ENCODE data around the gene THADA.

THADA gene

DNA sequence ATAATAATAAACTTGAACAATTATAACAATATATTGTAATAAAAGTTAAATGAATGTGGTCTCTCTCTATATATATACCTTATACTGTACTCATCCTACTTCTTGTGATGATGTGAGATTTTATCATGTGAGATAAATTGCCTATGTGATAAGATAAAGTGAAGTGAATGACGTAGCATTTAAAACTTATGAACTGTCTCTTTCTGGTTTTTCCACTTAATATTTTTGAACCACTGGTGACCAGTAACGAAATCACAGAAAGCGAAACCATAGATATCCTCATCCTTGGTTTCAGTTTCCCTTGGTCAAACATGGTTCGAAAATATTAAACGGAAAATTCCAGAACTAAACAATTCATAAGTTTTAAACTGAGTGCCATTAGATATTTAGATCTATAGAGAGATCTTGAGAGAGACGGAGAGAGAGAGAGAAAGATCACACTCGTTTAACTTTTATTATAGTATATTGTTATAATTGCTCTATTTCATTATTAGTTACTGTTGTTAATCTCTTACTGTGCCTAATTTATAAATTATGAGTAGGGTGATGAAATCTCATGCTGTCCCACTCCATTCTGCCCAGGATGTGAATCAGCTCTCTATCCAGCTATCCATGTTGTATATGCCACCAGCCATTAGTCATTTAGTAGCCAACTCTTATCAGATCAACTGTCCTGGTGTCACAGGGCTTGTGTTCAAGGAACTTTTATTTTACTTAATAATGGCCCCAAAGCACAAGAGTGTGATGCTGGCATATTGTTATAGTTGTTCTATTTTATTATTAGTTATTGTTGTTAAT, 156.8 kb downstream of the THADA start:
- peak; percentile 39 for DNase-seq

DNA sequence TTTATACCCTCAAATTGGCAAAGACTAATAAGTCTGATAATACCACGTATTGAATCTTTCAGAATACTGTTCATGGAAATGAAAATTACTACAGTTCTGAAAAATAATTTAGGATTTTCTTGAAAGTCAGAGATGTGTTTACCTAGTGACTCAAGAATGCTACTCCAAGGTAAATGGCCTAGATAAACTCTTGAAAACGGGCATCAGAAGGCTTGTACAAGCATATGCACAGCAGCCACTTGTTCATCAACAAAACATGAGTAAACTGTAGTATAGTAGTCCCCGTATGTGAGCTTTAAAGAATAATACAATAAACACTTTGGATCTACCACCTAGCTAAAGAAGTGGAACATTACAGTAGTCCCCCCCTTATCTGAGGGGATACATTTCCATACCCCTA, 157.5 kb downstream of the THADA start:
- DNase-seq = no peak

DNA sequence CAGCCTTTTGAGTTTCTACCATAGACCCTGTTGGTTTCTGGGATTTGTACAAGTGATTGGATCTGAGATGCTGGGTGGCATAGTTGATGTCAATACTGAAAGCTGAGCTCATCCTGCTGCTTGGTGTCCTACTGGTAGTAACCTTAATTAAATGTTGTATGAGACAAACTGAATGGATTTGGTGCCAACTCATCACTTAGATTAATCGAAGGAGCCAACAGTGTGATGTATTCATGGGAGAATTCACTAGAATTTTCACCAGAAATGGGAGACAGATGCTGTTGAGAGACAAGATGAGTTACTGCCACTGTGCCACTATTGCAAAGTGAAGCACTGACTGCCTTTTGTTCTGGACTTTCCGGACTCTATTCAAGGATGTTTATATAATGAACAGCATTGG, 158.5 kb downstream of the THADA start:
- no peak for DNase-seq

DNA sequence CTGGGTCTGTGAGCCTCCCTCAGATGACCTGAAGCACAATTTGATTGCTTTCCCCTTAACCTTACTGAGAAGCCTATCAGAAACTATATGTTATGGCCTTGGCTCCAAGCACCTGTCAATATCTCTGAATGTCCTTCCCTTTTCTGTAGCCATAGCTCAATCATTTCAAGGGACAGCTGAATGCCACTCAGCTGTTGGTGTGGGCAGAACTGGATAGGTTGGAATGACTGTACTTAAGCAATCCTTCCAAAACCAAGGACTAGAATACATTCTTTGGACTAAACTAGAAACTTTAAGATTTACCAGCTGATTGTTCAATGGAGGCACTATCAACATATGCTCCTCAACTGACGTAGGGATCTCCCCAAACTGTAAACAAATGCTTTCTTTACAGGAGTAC, 159.4 kb downstream of the THADA start:
- DNase-seq = no peak

DNA sequence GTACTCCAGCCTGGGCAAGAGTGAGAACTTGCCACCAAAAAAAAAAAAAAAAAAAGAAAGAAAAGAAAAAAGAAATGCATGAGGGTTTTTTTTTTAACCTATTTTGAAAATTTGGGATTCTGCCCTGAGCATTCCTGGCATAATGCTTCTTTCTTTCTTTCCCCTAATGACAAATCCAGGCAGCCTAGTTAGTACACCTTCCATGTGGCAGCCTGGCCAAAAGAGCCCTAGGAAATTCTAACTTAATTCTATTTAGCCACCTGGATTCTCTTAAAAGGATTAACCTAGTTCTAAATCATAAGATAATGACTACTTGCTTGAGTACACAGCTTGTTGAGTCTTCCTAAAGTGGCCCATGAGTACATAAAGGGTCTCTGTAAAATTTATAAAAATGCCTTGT, 160.1 kb downstream of the THADA start:
- no peak for DNase-seq

DNA sequence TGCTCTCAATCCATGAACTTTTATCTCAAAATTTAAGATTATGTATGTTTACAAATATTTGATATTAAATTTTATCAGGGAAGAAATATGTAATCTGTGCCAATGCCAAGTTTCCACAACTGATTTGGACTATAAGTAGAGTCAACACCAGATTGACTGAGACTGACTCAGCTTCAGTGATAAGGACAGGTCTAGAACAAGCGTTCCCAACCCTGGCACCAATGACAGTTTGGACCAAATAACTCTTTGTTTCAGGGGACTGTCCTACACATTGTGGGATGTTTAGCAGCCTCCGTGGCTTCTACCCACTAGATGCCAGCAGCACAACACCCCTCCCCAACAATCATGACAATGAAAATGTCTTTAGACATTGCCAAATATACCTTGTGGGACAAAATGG, 165.3 kb downstream of the THADA start:
- no peak for DNase-seq

DNA sequence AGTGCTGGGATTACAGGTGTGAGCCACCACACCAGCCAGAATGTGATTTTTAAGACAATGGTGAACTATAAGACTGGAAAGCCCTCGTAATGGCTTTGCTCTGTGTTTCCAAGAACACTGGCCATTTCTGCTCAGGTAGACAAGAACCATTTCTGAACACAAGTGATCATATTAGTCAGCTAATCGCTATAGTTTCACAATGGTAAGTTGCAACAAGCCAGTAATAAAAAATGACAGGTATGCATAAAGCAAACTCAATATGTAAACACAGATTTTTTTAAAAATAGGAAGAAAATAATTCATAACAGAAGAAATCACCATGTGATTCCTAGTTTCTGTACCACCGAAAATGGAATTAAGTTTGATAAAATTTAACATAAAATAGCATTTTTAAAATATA, 166.5 kb downstream of the THADA start:
- no peak for DNase-seq

DNA sequence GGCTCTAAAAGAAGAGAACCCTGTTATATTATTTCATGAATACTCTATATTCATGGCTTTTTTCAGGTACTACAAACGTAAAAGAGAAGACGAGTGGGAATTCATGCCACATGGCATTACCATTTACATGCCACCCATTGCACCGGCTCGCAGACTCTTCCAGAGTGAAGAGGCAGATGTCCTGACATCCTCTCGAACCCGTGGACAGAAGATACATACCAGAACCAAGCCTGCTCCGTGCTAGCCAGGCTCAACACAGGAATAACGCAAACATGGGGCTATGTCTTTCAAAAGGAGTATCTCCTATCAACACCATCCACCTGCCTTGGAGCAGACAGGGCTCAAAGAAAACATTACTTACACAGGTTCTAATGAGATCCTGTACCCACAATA, 168.8 kb downstream of the THADA start:
- no peak for DNase-seq

DNA sequence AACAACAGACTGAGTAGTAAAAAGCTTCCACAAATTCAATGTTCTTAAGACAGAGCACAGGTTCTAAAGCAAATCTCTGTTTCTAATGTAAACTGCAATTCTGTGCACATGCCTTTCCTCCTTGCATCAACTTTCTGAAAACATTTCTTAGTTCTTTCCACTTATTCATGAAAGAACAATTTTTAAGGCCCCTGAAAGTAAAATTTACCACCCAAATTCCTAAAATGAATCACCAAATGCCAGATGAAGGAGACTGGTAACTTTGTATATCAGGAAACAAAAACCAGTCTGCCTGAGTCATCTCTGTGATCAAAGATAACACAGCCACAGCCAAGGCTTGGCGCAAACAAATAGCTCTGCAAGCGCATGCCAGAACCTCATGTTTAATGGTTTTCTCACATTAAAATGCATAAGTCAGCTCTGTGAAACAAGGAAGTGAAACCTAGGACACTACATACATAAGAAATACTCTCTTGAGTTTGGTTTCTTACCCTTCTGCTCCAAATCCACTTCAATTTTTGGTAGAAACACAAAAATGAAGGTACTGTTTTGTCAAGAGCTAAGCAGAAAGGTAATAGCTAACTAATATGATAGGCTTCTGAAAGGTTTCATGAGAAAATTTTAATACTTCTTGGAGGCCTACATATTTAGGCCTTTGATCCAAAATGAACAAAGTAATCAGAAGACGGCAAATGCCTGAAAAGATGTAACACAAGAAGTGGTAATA, 169.4 kb downstream of the THADA start:
- DNase-seq = peak; percentile 98

DNA sequence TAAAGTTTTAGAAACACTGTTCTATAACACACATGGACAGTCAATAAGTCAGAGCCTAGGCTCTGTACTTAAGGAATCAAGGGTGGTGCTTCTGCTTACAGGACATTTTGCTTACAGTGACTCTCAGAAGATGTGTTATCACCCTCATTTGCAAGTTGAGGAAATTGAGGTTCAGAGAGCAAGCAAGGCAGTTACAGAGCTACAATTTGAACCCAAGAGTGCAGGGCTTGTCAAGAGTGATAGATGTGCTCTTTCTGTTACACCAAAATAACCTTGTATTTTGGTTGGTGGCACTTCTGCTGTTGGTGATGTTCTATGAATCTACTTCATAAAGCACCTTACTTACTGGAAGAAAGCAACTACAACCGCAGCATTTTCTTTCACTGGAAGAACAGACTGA, 170.2 kb downstream of the THADA start:
- no peak for DNase-seq

DNA sequence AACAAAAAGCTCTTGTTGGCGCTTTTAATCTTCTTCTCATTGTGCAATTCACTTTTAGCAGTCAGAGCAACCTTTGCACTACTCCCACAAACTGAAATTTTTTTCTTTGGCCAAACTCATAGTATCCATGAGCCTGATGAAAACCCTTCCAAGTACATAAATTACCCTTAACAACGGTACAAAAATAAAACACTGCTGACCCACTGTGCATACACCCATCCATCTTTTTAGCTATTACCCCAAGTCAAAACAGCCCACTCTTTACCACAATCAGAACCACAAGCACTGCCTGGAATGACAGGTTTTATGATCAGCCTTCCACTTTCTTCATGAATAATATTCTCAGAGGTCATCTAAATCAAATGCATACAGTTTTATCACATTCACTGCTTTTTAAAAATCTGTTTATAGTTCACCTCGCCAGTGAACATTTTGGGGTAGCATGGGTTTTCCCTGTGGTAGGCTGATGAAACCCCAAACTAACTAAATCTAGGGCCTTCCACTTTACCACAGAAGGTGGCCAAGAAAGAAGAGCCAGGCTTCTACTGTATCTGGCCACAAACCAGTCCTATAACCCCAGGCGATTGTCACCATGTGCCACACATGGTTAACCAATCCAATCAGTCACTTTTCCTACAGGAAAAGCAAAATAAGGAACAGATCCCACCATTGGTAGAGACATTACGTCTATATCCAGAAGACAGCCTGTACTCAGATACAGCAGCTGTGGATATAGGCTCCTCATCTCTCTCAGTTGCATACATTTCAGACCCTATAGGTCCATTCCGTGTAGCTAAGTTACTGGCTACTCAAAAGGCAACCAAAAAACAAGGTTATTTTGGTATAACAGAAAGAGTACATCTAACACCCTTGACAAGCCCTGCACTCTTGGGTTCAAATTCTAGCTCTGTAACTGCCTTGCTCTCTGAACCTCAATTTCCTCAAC, 171.3 kb downstream of the THADA start:
- DNase-seq = peak; percentile 58

DNA sequence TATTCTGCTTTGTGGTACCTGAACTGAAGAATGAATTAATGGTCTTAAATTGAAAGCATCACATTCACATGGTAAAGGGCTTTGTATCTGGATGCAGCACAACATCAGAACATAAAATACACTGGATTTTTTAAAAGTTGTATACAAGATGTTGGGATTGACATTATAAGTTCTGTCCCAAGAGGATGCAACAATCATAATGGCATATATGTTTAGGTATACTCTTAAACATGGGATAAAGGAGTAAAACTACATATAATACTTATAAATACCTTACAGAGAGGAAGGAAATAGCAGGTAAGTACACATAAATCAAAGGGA, 171.9 kb downstream of the THADA start:
- no peak for DNase-seq

DNA sequence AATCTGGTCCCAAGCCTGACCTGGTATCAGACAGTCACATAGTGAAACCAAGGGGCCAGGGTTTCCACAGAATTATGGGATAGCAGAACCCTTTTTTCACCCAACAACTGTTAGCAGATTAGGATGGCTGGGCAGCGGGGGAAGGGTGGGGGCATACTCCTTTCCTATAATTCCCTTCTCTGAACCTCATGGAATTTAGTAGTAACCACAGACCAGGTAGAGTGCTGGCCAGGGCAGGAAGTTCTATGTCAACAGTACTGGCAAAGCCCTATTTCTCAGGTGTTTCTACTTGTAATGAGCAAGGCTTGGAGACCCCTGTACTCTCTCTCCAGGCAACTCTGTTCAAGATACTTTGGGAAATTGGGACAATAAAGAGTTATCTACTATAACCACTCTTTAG, 174.6 kb downstream of the THADA start:
- DNase-seq = no peak

DNA sequence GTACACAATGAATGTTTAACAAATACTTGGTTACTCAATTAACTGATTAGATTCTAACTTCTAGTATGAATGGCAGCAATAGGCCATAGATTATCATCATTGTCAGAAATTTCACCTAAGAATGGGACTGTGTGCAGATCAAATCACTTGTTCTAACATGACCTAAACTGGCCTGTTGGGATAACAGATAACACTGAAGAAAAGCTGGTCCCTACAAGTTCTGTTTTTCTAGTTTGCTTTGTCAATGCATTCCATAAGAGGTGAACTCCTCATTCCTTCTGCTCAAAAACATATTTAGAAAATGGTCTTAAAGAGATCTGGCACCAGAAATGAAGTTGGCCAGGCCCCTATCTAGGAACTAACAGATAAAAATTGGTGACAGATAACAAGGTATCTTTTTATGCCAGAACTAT, 175.4 kb downstream of the THADA start:
- DNase-seq = no peak

DNA sequence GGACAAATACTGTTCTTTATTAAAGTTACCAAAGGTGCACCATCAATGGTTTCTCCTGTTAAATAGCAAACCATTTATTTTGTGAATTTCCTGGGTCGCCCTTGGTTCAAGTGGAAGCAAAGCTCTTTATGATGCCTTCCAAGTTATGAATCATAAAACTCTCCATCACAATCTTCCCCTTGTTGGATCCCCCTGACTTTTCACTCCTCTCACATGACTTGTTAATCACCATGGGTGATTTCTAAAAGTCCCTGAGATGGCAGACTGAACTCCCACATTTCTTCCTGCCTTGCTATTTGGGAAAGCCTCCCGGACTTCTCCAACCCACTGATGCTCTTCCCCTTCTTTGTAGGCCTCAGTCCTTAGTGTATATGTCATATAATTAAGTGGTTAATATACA, 176.0 kb downstream of the THADA start:
- no peak for DNase-seq

DNA sequence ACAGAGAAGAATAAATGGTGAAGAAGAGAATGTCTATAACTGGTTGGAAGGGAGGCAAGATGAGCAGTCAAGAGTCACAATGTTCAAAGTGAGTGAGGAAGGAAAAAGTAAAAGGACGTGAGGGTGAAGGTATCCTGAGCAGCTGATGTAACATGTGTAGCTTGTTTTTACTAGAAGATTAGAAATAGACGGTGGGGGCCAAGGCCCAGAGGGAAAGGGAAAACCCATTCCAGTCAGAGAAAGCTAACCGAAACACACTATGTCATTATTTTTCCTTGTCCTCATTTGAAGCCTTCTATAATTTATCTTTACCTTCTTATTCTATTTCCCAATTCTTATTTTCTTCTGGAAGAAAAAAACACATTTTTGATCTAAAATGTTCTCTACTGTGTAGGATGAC, 176.6 kb downstream of the THADA start:
- DNase-seq = no peak

DNA sequence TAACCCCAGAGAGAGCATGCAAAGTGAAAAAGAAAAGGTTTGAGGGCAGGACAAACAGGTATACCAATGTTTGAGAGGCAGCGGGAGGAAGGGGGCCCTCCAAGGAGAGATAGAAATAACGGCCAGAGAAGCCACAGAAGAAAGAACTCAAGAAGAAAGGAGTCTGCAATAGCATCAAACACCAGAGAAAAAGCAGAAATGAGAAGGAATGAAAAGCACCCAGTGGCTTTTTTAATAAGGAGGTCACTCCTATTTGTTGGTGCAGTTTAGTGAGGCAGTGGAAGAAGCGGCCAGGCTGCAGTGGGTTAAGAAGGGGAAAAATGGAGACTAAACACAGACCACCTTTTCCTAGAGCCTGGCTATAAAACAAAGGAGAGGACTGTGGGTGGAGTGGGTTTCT, 177.2 kb downstream of the THADA start:
- DNase-seq = no peak

DNA sequence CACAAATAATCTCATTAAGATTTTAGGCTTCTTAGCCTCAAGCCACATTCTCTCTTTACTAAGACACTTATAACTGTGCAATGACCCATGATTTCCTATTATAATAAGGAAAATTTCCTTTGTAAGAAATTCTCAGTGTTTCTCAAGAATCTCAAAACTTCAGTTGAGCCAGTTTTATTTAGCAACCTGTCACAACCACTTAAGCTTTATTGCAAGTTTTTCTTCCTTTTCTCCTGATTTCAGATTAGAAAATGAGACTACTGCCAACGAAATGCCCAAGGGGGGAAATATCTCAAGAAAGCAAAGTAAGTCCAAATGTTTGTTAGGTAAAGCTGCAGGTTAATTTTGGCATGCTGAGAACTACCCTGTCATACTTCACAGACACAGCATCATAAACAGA, 178.5 kb downstream of the THADA start:
- DNase-seq = no peak

DNA sequence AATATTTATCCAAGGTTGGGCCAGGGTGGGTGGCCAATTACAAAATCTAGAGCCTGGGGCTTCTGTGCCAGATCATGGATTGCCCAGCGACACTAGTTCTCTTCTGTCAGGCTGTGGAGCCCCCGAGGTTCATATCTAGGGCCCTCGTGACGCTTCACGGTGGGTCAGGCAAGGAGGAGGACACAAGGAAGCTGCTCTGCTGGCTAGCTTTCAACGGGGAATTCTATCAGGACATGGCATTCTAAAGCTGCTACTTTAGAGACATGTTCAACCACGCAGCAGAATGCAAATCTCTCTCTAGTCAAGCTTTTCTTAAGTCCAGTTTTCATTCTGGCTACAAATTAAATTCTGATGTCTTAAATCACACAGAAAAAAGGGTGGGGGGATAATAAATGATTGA, 180.2 kb downstream of the THADA start:
- no peak for DNase-seq

DNA sequence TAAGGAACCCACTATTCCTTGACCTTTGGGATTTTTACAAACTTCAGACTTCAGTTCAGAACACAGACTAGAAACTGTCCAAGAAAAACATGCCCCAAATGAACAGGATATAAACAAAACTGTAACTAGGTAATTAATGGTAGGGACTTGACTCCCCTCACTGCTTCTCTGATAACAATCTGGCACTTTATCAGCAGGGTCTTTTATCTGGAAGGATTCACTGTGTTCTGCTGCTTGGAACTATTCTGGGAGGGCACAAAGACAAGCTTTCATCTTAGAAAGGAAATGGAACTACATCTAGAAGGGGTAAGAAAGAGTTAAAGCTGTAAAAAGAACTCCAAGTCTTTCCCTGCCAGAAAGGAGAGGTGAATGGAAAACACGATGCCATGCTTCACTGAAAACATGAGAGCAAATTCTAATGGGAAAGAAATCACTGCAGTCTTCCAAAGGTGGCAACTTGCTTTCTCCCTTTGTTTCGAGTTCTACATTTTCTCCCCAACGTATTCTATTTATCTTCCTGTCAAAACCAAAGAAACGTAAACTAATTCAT, 181.2 kb downstream of the THADA start:
- DNase-seq = no peak

DNA sequence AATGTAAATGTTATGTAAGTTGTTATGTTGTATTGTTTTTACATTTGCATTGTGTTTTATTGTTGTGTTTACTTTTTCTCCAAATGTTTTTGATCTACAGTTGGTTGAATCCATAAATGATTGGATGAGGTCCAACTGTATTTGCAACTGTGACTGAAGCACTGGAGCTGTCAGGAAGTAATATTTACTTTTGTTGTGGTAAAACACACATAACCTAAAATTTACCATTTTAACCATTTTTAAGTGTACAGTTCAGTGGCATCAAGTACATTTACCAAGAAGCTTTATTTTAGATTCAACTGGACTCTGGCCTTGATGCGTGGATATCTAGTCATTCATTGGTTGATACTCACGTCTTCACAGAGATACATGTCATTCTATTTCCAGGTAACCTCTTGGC, 181.8 kb downstream of the THADA start:
- no peak for DNase-seq

DNA sequence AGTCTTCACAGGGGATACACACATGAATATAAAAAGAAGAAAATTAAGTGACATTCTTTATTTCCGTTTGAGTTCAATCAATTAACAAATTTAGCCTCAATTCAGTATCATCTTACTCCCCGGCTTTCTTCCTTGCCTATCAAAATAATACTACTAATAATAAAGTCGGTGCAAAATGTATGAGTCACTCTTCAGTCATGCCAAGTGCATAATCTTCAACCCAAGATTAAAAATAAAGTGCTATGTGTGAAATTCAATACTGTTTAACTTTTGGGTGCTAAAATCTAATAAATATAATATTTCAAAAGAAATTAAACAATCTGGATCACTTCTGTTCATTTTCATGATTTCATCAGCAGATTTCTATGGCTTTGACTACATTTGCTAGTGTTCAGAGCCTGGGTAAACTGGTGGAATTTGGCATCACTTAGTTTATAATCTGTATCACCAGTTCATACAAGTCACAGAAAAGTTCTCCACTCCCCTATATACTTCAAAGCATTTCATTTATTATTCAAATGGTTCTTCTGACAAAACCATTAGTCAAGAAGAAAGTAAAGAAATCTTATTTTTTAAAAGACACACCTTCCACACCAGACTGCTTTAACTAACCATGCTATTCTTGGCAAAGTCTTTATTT, 183.6 kb downstream of the THADA start:
- DNase-seq = peak; percentile 35

DNA sequence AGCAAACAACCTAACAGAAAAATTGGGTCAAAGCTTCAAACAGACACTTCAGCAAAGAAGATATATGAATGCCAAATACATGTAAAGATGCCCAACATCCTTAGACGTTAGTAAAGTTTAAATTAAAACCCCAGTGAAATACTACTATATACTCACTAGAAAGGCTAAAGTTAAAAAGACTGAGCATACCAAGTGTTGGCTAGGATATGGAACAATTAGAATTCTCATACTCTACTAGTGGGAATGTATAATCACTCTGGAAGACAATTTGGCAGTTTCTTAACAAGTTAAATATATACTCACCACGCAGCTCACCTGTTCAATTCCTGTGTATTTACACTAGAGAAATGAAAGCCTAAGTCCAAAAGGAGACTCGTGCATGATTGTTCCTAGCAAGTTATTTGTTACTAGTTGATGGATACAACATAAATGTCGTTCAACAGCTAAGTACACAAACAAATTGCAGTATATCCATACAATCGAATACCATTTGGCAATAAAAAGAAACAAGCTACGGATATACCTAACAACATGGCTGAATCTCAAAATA, 185.7 kb downstream of the THADA start:
- no peak for DNase-seq

All from fibroblast of skin of right biceps (primary cell).